ENCODE data around the gene CCDC102A. TPM values are rescaled to one million over a fixed set of nuclear protein-coding genes. Genes with fewer than 3 reads are reported as not detected.

The CCDC102A gene
- total RNA-seq, 1 experiment from 2014 or later = 4.5 TPM

- Histone ChIP-seq H3K36me3 (ENCODE audit: control insufficient read depth in 1 of 2, insufficient read depth in 2 of 2, low read length in 2 of 2) (no peaks in the 10 kb centered on the region), H4K20me1 (ENCODE audit: insufficient read depth) (no peaks in the 10 kb centered on the region), H3K4me2 (ENCODE audit: low read length) (no peak overlapping the region), H2AFZ (ENCODE audit: low read depth, low read length, poor library complexity, severe bottlenecking) (no peak overlapping the region), H3K4me3 (replicated peaks in 1 of 2; ENCODE audit: low read depth in 1 of 2, low read length in 2 of 2) (no peak overlapping the region), H3K27me3 (ENCODE audit: insufficient read depth, low read length) (no peaks in the 10 kb centered on the region), H3K27ac (ENCODE audit: low read depth, low read length) (no peak overlapping the region), H3K4me1 (ENCODE audit: control insufficient read depth in 1 of 2, insufficient read depth in 2 of 2, low read length in 2 of 2) (no peaks in the 10 kb centered on the region), H3K9me3 (ENCODE audit: control insufficient read depth in 1 of 2, insufficient read depth in 1 of 2, low read depth in 1 of 2, low read length in 2 of 2) (no peaks in the 10 kb centered on the region), H3K79me2 (ENCODE audit: insufficient read depth, low read length) (no peaks in the 10 kb centered on the region), H3K9ac (ENCODE audit: low read length) (no peak overlapping the region), H3K9me2 (ENCODE audit: insufficient read depth) (no peaks in the 10 kb centered on the region)
- DNase-seq (ENCODE audit: low read depth, low spot score) (no peak), ATAC-seq (no peak)
- intact Hi-C loops (cut with micrococcal nuclease) = no loop called here
- ChIA-PET RAD21 (ENCODE audit: low non-redundant PET in 1 of 2, low total read pairs in 2 of 2, uncharacterized antibody in 2 of 2, unreplicated experiment in 2 of 2) (no interaction called here), CTCF (no interaction called here), POLR2A (no interaction called here)
- no TSS peak for BruUV-seq (replicated peaks)
- TF ChIP-seq YY1 (IDR thresholded peaks at IDR 0.05; ENCODE audit: extremely low read depth, insufficient replicate concordance, low read depth, low read length) (no peak), CBX3 (IDR thresholded peaks at IDR 0.05; ENCODE audit: low read depth) (no peak), TCF7L2 (IDR thresholded peaks at IDR 0.05; ENCODE audit: borderline replicate concordance, extremely low read depth, insufficient read depth, insufficient read length) (no peak), EZH2 (IDR thresholded peaks at IDR 0.05) (no peak), SIN3A (IDR thresholded peaks at IDR 0.05; ENCODE audit: low read depth) (no peak)
Observed at GRCh38 chr16:57505169-57505568, 31.2 kb downstream of the CCDC102A start.

DNA sequence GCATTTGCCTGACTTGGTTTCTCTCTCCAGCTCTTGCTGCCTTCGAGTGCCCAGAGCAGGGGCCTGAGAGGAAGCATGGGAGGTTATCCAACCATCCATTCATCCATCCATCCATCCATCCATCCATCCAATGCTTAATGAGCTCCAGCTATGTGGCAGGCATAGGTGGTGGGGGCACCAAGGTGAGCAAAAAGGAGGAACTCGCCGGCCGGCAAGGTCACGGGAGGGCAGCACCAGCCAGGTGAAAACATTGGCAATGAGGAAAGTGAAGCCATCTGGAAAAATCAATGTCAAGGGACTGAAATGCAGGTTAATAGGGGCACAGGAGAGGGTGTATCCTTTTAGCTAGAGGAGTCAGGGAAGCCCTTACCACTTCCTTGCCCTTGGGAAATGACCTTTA, 31.9 kb downstream of the CCDC102A start:
- ChIA-PET POLR2A (no interaction called here), RAD21 (ENCODE audit: low non-redundant PET in 1 of 2, low total read pairs in 2 of 2, uncharacterized antibody in 2 of 2, unreplicated experiment in 2 of 2) (no interaction called here), CTCF (no interaction called here)
- DNase-seq (ENCODE audit: low read depth, low spot score) (no peak), ATAC-seq (no peak)
- Histone ChIP-seq H2AFZ (ENCODE audit: low read depth, low read length, poor library complexity, severe bottlenecking) (no peak overlapping the region), H3K9ac (ENCODE audit: low read length) (no peak overlapping the region), H3K27me3 (ENCODE audit: insufficient read depth, low read length) (no peaks in the 10 kb centered on the region), H3K36me3 (ENCODE audit: control insufficient read depth in 1 of 2, insufficient read depth in 2 of 2, low read length in 2 of 2) (no peaks in the 10 kb centered on the region), H3K27ac (ENCODE audit: low read depth, low read length) (no peak overlapping the region), H3K9me2 (ENCODE audit: insufficient read depth) (no peaks in the 10 kb centered on the region), H3K9me3 (ENCODE audit: control insufficient read depth in 1 of 2, insufficient read depth in 1 of 2, low read depth in 1 of 2, low read length in 2 of 2) (no peaks in the 10 kb centered on the region), H3K4me1 (ENCODE audit: control insufficient read depth in 1 of 2, insufficient read depth in 2 of 2, low read length in 2 of 2) (no peaks in the 10 kb centered on the region), H3K4me2 (ENCODE audit: low read length) (no peak overlapping the region), H3K4me3 (replicated peaks in 1 of 2; ENCODE audit: low read depth in 1 of 2, low read length in 2 of 2) (no peak overlapping the region), H4K20me1 (ENCODE audit: insufficient read depth) (no peaks in the 10 kb centered on the region), H3K79me2 (ENCODE audit: insufficient read depth, low read length) (no peaks in the 10 kb centered on the region)
- intact Hi-C loops (cut with micrococcal nuclease) = no loop called here
- no TSS peak for BruUV-seq (replicated peaks)
- TF ChIP-seq MAX (IDR thresholded peaks at IDR 0.05) (no peak), POLR2AphosphoS5 (IDR thresholded peaks at IDR 0.05; ENCODE audit: low read depth, low read length) (no peak), ZBTB33 (IDR thresholded peaks at IDR 0.05; ENCODE audit: extremely low read depth, insufficient replicate concordance, low read length) (no peak), TCF7L2 (IDR thresholded peaks at IDR 0.05; ENCODE audit: borderline replicate concordance, extremely low read depth, insufficient read depth, insufficient read length) (no peak), YY1 (IDR thresholded peaks at IDR 0.05; ENCODE audit: extremely low read depth, insufficient replicate concordance, low read depth, low read length) (no peak), RAD21 (IDR thresholded peaks at IDR 0.05; ENCODE audit: low read depth) (no peak), SRF (IDR thresholded peaks at IDR 0.05; ENCODE audit: low read depth) (no peak), SIN3A (IDR thresholded peaks at IDR 0.05; ENCODE audit: low read depth) (no peak), EZH2phosphoT487 (IDR thresholded peaks at IDR 0.05; ENCODE audit: borderline replicate concordance) (no peak), ZNF274 (IDR thresholded peaks at IDR 0.05; ENCODE audit: low read depth, low read length) (no peak), CEBPB (IDR thresholded peaks at IDR 0.05; ENCODE audit: low read depth) (no peak), EGR1 (IDR thresholded peaks at IDR 0.05; ENCODE audit: low read depth) (no peak), EZH2 (IDR thresholded peaks at IDR 0.05) (no peak)
- TF ChIP-seq, protein P1, sequence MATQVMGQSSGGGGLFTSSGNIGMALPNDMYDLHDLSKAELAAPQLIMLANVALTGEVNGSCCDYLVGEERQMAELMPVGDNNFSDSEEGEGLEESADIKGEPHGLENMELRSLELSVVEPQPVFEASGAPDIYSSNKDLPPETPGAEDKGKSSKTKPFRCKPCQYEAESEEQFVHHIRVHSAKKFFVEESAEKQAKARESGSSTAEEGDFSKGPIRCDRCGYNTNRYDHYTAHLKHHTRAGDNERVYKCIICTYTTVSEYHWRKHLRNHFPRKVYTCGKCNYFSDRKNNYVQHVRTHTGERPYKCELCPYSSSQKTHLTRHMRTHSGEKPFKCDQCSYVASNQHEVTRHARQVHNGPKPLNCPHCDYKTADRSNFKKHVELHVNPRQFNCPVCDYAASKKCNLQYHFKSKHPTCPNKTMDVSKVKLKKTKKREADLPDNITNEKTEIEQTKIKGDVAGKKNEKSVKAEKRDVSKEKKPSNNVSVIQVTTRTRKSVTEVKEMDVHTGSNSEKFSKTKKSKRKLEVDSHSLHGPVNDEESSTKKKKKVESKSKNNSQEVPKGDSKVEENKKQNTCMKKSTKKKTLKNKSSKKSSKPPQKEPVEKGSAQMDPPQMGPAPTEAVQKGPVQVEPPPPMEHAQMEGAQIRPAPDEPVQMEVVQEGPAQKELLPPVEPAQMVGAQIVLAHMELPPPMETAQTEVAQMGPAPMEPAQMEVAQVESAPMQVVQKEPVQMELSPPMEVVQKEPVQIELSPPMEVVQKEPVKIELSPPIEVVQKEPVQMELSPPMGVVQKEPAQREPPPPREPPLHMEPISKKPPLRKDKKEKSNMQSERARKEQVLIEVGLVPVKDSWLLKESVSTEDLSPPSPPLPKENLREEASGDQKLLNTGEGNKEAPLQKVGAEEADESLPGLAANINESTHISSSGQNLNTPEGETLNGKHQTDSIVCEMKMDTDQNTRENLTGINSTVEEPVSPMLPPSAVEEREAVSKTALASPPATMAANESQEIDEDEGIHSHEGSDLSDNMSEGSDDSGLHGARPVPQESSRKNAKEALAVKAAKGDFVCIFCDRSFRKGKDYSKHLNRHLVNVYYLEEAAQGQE (IDR thresholded peaks at IDR 0.05; ENCODE audit: low read depth) = no peak

Measured in HCT116 (cell line).